ENCODE data around the gene SART3. TPM values are rescaled to one million over a fixed set of nuclear protein-coding genes. Genes with fewer than 3 reads are reported as not detected.
A peak's percentile ranks its signal among the peaks of the same experiment; 100 is the strongest.
"Not testable (repeated sequence)": the region's sequence is repeated elsewhere in the genome, so short reads cannot be mapped to it uniquely, and the experiment has no call there.

The SART3 gene
- total RNA-seq, 1 donor from 2014 or later, result 89.1 TPM

DNA sequence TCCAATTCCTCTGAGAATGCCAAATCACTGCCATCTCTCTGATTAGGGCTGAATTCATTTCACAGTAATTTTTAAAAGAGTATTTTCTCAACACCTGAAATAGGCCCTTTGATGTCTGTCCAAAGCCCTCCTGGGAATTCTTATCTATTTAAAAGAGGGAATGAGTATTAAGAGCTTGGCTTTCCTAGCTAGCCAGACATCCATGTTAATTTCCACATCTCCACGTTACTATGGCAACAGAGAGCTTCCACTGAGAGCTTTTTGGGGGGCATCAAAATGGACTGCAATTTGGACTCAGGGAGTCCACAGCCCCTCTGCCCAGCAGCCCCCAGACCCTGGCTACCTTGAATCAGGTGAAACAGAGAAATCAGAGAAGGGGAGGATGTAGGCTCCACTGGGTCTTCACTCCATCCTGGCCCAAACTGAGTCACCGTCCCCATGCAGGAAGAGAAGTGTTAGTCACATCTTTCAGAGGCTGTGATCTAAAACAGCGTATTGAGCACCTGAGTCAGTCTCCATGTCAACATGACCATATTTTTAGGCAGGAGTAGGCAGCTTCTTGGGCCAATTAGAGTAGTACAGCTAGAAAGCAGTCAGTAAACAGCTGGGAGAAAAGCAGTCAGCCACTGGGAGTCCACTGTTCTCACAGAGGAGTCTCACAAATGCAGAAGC lies 52.9 kb downstream of the SART3 start:
- peaks cover 13% of the 10 kb centered on the region for H3K4me1 Mint-ChIP-seq
- intact Hi-C loops (cut with micrococcal nuclease), result no loop called here
- H3K9me3 Mint-ChIP-seq, result peaks cover 14% of the 10 kb centered on the region
- peak overlapping the region; percentile 52 for H3K27ac Mint-ChIP-seq
- peaks cover 4% of the 10 kb centered on the region for H3K27me3 Mint-ChIP-seq
- DNase-seq, result no peak
- no peaks in the 10 kb centered on the region for H3K36me3 Mint-ChIP-seq (ENCODE audit: low read depth)
- no peak overlapping the region for H3K4me3 Mint-ChIP-seq

DNA sequence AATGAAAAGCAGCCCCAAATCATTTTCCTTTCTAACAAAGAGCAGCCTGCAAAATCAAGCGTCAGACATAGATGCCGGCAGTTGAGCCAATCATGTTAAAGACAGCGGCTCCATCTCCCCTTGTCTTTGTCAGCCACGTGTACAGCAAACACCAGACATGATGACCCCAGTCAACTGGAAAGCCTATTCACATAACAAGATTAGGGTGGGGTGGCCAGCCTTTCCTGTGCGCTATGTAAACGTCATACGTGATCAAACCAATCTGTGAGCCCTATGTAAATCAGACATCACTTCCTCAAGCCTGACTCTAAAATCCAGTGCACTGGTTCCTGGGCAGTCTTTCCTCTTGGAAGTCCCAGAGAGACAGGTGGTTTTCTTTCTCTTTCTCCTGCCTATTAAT lies 55.8 kb downstream of the SART3 start:
- DNase-seq, result no peak
- Mint-ChIP-seq H3K9me3 (peaks cover 18% of the 10 kb centered on the region), H3K27me3 (peaks cover 4% of the 10 kb centered on the region), H3K4me3 (no peak overlapping the region), H3K36me3 (ENCODE audit: low read depth) (no peaks in the 10 kb centered on the region), H3K4me1 (peaks cover 3% of the 10 kb centered on the region), H3K27ac (no peak overlapping the region)
- intact Hi-C loops (cut with micrococcal nuclease), result no loop called here

DNA sequence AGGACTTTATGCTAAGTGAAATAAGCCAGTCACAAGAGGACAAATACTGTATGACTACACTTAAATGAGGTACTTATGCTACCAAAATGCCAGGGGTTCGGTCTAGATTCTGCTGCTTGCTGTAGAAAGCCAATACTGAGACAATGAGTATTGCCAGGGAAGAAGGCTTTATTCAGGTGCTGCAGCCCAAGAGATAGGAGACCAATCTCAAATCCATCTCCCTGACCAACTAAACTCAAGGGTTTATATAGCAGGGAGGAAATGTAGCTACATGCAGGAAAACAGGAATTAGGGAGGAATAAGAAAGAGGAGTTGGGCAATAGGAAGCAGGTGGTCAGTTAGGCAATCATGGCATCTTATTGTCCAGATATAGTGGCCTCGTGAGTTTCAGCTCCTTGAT lies 58.1 kb downstream of the SART3 start:
- Mint-ChIP-seq H3K36me3 (ENCODE audit: low read depth) (no peaks in the 10 kb centered on the region), H3K4me1 (no peaks in the 10 kb centered on the region), H3K27me3 (peaks cover 4% of the 10 kb centered on the region), H3K9me3 (peaks cover 18% of the 10 kb centered on the region), H3K4me3 (no peak overlapping the region), H3K27ac (no peak overlapping the region)
- intact Hi-C loops (cut with micrococcal nuclease), result no loop called here
- DNase-seq, result no peak

DNA sequence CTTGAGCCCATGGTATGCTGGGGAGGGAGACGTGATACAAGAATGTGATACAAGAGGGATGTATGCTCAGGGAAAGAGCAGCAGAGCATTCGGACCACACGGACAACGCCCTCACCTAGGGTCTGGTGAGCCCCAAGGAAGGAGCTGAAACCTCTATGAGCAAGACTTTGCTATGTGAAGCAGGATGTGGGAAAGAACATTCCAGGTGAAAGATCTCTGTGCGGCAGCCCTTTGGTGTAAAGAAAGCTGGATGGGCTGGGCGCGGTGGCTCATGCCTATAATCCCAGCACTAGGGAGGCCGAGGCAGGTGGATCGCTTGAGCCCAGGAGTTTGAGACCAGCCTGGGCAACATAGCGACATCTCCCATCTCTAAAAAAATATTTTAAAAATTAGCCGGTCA lies 62.8 kb downstream of the SART3 start:
- intact Hi-C loops (cut with micrococcal nuclease), result no loop called here
- H3K36me3 Mint-ChIP-seq (ENCODE audit: low read depth), result no peaks in the 10 kb centered on the region
- peaks cover 5% of the 10 kb centered on the region for H3K9me3 Mint-ChIP-seq
- H3K4me3 Mint-ChIP-seq, result no peak overlapping the region
- H3K27me3 Mint-ChIP-seq, result peaks cover 10% of the 10 kb centered on the region
- H3K27ac Mint-ChIP-seq, result no peak overlapping the region
- no peaks in the 10 kb centered on the region for H3K4me1 Mint-ChIP-seq
- no peak for DNase-seq

DNA sequence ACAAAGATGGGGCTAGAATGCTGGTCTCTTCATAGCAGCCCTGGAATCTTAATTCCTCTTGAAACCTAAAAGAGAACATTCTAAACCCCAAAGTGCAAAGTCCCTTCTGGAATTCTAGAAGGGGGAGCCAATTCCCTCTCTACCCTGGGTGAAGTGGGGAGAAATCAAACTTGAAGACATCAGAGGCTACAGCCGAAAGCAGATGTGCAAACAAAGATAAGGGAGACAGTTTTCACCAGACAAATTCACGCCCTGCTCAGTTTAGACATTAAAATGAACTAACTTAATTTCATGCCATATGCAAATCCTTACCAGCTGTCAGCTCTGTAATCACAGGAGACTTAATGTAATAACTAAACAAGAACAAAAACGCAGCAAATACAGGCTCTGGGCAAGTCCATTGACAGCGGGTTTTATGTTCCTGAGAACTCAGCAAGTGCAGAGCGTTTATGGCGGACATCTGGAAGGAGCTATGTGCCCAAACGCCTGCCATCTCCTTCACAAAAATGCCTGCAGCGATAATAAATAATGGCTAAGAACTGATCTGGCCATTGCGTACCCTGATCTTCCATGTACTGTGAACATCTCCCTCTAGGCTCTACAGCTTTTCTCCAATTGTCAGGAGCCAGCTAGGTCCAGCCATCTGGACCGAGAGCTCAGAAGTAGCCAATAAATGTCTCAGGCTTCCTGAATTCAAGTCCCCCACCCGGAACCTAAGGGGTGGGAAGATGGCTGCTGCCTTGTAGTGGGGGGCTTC lies 65.0 kb downstream of the SART3 start:
- Mint-ChIP-seq H3K36me3 (ENCODE audit: low read depth) (no peaks in the 10 kb centered on the region), H3K27ac (no peak overlapping the region), H3K4me1 (no peaks in the 10 kb centered on the region), H3K4me3 (no peak overlapping the region), H3K27me3 (peaks cover 10% of the 10 kb centered on the region), H3K9me3 (no peaks in the 10 kb centered on the region)
- intact Hi-C loops (cut with micrococcal nuclease), result no loop called here
- DNase-seq, result no peak

DNA sequence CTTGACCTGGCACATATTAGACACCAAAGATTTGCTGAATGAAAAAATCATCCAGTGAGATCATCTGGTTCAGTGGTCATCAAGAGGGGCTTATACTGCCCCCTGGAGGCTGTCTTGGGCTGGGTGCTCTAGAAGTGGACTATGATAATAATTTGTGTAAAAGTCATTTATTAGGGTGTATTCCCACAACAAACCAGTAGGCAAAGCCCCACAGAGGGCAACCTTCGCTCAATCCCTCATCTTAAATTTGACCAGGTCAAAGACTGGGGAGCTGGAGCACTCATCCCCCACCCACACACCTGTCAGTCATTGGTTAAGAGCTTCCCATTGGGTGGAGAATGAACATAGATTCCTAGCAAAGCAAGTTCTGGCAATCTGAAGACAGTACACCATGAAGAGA lies 65.9 kb downstream of the SART3 start:
- peak; percentile 62 for DNase-seq
- intact Hi-C loops (cut with micrococcal nuclease), result no loop called here
- no peak overlapping the region for H3K4me3 Mint-ChIP-seq
- H3K27ac Mint-ChIP-seq, result no peak overlapping the region
- no peaks in the 10 kb centered on the region for H3K9me3 Mint-ChIP-seq
- no peaks in the 10 kb centered on the region for H3K4me1 Mint-ChIP-seq
- peaks cover 10% of the 10 kb centered on the region for H3K27me3 Mint-ChIP-seq
- H3K36me3 Mint-ChIP-seq (ENCODE audit: low read depth), result no peaks in the 10 kb centered on the region

DNA sequence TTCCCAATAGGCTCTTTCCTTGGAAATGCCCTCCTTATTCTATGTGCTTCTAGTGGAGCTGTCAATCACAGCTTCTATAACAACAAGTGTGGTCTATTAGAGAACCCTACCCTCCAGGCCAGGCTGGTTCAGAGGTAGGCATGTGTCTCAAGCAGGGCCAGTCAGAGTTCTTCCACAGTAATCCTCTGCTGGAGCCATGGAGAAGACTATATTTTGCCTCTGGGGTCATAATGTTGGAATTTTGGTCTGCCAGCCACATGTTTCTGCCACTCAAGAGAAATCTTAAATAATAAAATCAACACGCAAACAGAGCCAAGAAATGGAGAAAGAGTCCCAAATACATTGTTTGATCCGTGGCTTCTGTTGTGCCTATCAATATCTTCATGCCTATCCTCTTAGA lies 69.7 kb downstream of the SART3 start:
- Mint-ChIP-seq H3K27ac (no peak overlapping the region), H3K4me1 (no peaks in the 10 kb centered on the region), H3K9me3 (peaks cover 6% of the 10 kb centered on the region), H3K36me3 (ENCODE audit: low read depth) (no peaks in the 10 kb centered on the region), H3K4me3 (no peak overlapping the region), H3K27me3 (peaks cover 10% of the 10 kb centered on the region)
- intact Hi-C loops (cut with micrococcal nuclease), result no loop called here
- DNase-seq, result no peak

DNA sequence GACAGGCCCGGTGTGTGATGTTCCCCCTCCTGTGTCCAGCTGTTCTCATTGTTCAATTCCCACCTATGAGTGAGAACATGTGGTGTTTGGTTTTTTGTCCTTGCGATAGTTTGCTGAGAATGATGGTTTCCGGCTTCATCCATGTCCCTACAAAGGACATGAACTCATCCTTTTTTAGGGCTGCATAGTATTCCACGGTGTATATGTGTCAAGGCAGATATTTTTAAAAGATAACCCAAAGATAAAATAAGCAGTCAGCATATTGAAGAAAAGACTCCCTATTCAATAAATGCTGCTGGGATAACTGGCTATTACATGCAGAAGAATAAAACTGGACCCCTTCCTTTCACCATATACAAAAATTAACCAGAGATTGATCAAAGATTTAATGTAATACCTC lies 73.9 kb downstream of the SART3 start:
- DNase-seq; H3K27ac Mint-ChIP-seq; H3K27me3 Mint-ChIP-seq; H3K4me1 Mint-ChIP-seq; H3K36me3 Mint-ChIP-seq (ENCODE audit: low read depth); intact Hi-C loops (cut with micrococcal nuclease); H3K4me3 Mint-ChIP-seq; H3K9me3 Mint-ChIP-seq: not testable (repeated sequence)

DNA sequence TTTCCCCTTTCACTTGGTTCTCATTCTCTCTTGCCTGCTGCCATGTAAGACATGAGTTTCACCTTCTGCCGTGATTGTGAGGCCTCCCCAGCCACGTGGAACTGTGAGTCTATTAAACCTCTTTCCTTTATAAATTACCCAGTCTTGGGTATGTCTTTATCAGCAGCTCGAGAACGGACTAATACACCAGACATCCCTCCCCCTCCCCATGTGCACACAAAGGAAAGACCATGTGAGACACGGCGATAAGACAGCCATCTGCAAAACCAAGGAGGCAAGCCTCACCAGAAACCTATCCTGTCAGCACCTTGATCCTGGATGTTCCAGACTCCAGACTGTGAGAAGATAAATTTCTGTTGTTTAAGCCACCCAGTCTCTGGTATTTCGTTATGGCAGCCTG lies 75.6 kb downstream of the SART3 start:
- intact Hi-C loops (cut with micrococcal nuclease); DNase-seq; H3K9me3 Mint-ChIP-seq; H3K4me1 Mint-ChIP-seq; H3K4me3 Mint-ChIP-seq; H3K27me3 Mint-ChIP-seq; H3K36me3 Mint-ChIP-seq (ENCODE audit: low read depth); H3K27ac Mint-ChIP-seq: not testable (repeated sequence)

DNA sequence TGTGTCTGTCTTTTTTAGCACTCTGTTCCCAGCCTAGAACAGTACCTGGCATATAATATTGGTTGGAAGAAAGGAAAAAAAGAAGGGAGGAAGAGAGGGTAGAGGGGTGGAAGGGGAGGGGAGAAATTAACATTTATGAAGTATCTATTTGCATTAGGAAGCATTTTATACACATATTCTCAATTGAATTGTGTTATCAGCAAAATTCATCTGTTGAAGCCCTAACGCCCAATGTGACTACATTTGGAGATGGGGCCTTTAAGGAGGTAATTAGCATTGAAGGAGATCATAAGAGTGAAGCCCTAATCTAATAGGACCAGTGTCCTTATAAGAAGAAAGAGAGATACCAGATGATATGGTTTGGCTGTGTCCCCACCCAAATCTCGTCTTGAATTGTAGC lies 76.1 kb downstream of the SART3 start:
- no peak for DNase-seq
- Mint-ChIP-seq H3K36me3 (ENCODE audit: low read depth) (no peaks in the 10 kb centered on the region), H3K4me3 (no peak overlapping the region), H3K4me1 (no peaks in the 10 kb centered on the region), H3K27ac (no peak overlapping the region), H3K9me3 (peaks cover 6% of the 10 kb centered on the region), H3K27me3 (no peaks in the 10 kb centered on the region)
- intact Hi-C loops (cut with micrococcal nuclease), result no loop called here

DNA sequence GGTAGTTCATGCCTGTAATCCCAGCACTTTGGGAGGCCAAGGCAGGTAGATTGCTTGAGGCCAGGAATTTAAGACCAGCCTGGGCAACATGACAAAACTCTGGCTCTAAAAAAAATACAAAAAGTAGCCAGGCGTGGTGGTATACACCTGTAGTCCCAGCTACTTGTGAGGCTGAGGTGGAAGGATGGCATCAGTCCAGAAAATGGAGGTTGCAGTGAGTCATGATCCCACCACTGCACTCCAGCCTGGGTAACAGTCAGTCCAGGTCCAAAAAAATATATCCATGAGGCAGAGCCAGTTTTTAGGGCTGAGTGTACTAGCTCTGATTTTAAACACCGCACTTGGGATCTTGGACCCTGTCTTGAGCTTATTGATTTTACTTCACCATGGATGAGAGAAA lies 76.5 kb downstream of the SART3 start:
- Mint-ChIP-seq H3K36me3 (ENCODE audit: low read depth) (no peaks in the 10 kb centered on the region), H3K4me1 (no peaks in the 10 kb centered on the region), H3K27me3 (no peaks in the 10 kb centered on the region), H3K9me3 (peaks cover 6% of the 10 kb centered on the region), H3K27ac (no peak overlapping the region), H3K4me3 (no peak overlapping the region)
- intact Hi-C loops (cut with micrococcal nuclease), result no loop called here
- DNase-seq, result no peak

GRCh38 chr12:108483213-108484059 lies 77.5 kb downstream of the SART3 start:
- peaks cover 6% of the 10 kb centered on the region for H3K9me3 Mint-ChIP-seq
- no peaks in the 10 kb centered on the region for H3K4me1 Mint-ChIP-seq
- H3K36me3 Mint-ChIP-seq (ENCODE audit: low read depth), result no peaks in the 10 kb centered on the region
- H3K27ac Mint-ChIP-seq, result no peak overlapping the region
- intact Hi-C loops (cut with micrococcal nuclease), result no loop called here
- H3K27me3 Mint-ChIP-seq, result no peaks in the 10 kb centered on the region
- DNase-seq, result no peak
- no peak overlapping the region for H3K4me3 Mint-ChIP-seq

DNA sequence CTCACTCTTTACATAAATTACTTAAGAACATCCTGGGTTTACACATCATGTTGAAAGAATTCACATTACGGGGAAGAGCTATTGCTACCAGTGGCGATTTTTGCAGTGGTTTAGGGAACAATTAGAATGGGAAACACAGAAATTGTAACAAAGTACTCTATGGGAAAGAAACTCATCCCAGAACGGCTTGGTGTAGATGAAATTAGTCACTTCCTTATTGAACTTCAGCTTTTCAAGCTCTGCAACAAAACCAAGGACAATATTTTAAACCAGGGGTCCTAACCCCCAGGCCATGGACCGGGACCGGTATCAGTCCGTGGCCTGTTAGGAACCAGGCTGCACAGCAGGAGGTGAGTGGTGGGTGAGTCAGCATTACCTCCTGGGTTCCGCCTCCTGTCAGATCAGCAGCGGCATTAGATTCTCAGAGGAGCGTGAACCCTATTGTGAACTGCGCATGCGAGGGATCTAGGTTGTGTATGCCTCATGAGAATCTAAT lies 78.2 kb downstream of the SART3 start:
- Mint-ChIP-seq H3K4me1 (no peaks in the 10 kb centered on the region), H3K4me3 (no peak overlapping the region), H3K27ac (no peak overlapping the region), H3K9me3 (peaks cover 6% of the 10 kb centered on the region), H3K36me3 (ENCODE audit: low read depth) (no peaks in the 10 kb centered on the region), H3K27me3 (peaks cover 2% of the 10 kb centered on the region)
- intact Hi-C loops (cut with micrococcal nuclease), result no loop called here
- DNase-seq, result no peak

All from activated CD4-positive, alpha-beta T cell treated with anti-CD3 and anti-CD28 coated beads, Interleukin-2, amount 10 ng/mL, durations not matched to agents 24 days and 14 days (primary cell).